Stimulated activated naive CD8-positive, alpha-beta T cell treated with anti-CD3 and anti-CD28 coated beads, Interleukin-15, Interleukin-2, amounts not matched to agents 100 ng/mL and 50 ng/mL, for 24 hours (primary cell): ENCODE results near the gene CRNKL1.

ENCODE experiments used
- H3K27ac Mint-ChIP-seq: one replicate; pipeline ENCODE4 v1.8.0; 2021; ENCODE audit warnings: mild to moderate bottlenecking, mixed read lengths
- H3K27me3 Mint-ChIP-seq: one replicate; pipeline ENCODE4 v1.8.0; 2021; ENCODE audit warnings: mixed read lengths
- H3K36me3 Mint-ChIP-seq: one replicate; pipeline ENCODE4 v1.8.0; 2021; ENCODE audit warnings: low read depth, mixed read lengths
- H3K4me1 Mint-ChIP-seq: one replicate; pipeline ENCODE4 v1.8.0; 2021; ENCODE audit warnings: low read depth, mixed read lengths
- H3K4me3 Mint-ChIP-seq: one replicate; pipeline ENCODE4 v1.8.0; 2021; ENCODE audit warnings: mild to moderate bottlenecking, mixed read lengths
- H3K9me3 Mint-ChIP-seq: one replicate; pipeline ENCODE4 v1.8.0; 2021; ENCODE audit warnings: mixed read lengths

CRNKL1 gene

DNA sequence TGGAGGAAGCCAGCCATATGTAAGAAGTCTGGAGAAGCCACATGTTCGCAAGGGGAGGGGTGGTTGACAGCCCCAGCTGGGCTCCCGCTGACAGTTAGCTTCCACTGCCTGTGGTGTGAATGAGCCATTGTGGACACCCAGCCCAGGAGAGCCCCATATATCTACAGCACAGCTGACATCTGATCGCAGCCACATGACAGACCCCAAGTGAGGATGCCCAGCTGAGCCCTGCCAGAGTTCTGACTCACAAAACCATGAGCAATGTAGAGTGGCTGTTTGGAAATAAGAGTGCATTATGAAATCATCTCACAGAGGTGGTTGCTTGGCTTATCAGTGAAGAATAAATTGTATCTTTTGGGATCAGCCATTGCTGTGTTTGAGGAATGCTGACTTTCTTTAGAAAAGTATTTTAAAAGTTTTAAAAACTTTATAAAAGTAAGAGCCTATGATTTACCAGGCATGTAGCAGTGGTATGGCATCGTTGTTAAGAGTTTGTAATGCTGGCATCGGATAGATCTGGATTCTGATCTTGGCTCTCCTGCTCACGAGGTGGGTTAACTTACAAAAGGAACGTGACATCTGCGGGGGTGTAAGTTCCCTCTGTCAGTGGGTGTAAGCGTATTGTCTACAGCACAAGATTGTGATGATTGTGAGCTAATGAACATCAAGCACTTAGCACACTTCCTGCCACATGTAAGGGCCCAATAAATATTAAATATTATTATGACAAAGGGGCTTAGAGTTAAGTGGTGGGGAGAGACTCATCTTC is 24.2 kb upstream of the CRNKL1 start:
- Mint-ChIP-seq H3K27me3 (peaks cover 4% of the 10 kb centered on the region), H3K27ac (no peak overlapping the region), H3K4me3 (no peak overlapping the region), H3K36me3 (no peaks in the 10 kb centered on the region), H3K4me1 (no peaks in the 10 kb centered on the region), H3K9me3 (no peaks in the 10 kb centered on the region)

DNA sequence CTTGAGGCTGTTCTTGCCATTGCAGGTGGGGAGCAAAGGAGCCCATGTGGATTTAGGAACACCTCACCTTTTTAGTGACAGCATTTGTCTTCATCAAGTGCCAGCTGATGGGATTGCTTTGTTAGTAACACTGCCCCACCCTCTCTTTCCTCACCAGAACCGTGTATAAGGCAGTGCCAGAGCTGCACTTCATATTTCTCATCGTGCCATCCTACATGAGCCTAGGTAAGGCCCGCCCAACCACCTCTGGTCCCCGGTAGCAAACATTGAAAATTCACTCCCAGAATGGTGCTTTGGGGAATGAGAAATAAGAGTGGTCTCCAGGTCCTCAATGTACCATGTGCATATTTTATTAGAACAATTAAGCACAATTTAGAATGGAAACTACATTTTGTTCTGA is 22.8 kb upstream of the CRNKL1 start:
- H3K36me3 Mint-ChIP-seq: no peaks in the 10 kb centered on the region
- no peak overlapping the region for H3K27ac Mint-ChIP-seq
- peaks cover 3% of the 10 kb centered on the region for H3K27me3 Mint-ChIP-seq
- no peaks in the 10 kb centered on the region for H3K9me3 Mint-ChIP-seq
- no peaks in the 10 kb centered on the region for H3K4me1 Mint-ChIP-seq
- no peak overlapping the region for H3K4me3 Mint-ChIP-seq

DNA sequence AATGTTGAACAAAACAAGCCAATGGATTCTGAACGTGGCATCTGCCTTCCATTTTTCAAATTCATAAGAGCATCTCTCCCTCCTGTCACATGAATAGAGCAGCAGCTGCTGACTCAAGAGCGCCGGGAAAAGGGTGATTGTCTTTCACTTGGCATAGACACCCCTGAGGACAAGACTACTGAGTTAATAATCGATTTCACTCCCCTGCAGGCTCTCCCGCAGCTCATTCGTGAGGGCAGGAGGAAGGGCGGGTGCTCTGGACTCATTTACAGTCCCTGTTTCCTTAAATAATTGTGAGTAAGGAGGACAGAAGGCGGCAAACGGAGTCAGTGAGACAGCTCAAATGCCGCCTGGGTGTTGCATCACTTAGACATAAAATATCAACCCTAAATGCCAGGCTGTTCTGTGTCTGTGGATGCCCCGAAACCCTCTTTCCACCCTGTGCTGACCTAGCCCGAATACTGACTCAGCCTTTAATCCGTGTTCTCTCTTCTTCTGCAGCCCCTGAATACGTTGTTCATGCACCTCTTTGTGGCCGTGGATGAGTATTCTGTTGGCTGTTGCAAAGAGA is 21.6 kb upstream of the CRNKL1 start:
- Mint-ChIP-seq H3K4me3 (no peak overlapping the region), H3K27ac (no peak overlapping the region), H3K4me1 (no peaks in the 10 kb centered on the region), H3K27me3 (no peaks in the 10 kb centered on the region), H3K9me3 (no peaks in the 10 kb centered on the region), H3K36me3 (no peaks in the 10 kb centered on the region)

- Mint-ChIP-seq H3K27ac (no peak overlapping the region), H3K36me3 (no peaks in the 10 kb centered on the region), H3K9me3 (no peaks in the 10 kb centered on the region), H3K4me1 (no peaks in the 10 kb centered on the region), H3K27me3 (no peaks in the 10 kb centered on the region), H3K4me3 (no peak overlapping the region)
Observed at GRCh38 chr20:20070871-20071726, 18.8 kb upstream of the CRNKL1 start.

- no peaks in the 10 kb centered on the region for H3K36me3 Mint-ChIP-seq
- H3K4me1 Mint-ChIP-seq: no peaks in the 10 kb centered on the region
- no peak overlapping the region for H3K27ac Mint-ChIP-seq
- no peaks in the 10 kb centered on the region for H3K9me3 Mint-ChIP-seq
- H3K27me3 Mint-ChIP-seq: peaks cover 26% of the 10 kb centered on the region
- H3K4me3 Mint-ChIP-seq: no peak overlapping the region
Observed at GRCh38 chr20:20065361-20065760, 13.1 kb upstream of the CRNKL1 start.

DNA sequence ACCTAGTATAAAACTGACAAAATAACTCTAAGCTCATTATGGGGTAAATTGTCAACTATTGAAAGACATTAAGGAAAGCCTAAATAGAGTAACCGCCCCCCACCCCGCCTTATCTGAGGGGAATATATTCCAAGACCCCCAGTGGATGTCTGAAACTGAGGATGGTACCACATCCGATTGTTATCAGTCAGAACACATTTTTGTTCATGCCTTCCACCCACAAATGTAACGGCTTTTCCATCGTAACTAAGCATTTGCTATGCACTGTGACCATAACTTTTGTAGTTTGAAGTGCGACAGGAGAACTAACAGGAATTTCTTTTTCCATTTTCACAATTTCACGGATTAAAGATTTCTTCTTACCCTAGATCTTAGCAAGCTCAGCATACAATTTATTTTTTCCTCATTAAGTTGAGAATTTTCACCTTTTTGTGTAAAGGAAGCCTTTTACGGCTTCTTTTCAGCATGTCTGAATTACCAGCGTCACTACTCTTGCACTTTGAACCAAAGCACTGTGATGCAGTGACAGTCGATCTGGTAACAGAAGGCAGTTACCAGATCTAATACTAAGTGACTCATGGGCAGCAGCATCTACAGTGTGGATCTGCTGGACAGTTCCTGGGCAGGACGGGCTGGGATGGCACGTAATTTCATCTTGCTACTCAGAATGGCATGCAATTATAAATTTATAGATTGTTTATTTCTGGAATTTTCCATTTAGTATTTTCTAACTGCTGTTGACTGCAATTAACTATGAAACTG is 11.9 kb upstream of the CRNKL1 start:
- peaks cover 26% of the 10 kb centered on the region for H3K27me3 Mint-ChIP-seq
- no peak overlapping the region for H3K4me3 Mint-ChIP-seq
- no peaks in the 10 kb centered on the region for H3K9me3 Mint-ChIP-seq
- H3K27ac Mint-ChIP-seq: no peak overlapping the region
- no peaks in the 10 kb centered on the region for H3K36me3 Mint-ChIP-seq
- H3K4me1 Mint-ChIP-seq: no peaks in the 10 kb centered on the region

GRCh38 chr20:20060234-20060998 is 8.2 kb upstream of the CRNKL1 start:
- no peaks in the 10 kb centered on the region for H3K4me1 Mint-ChIP-seq
- no peak overlapping the region for H3K27ac Mint-ChIP-seq
- H3K4me3 Mint-ChIP-seq: no peak overlapping the region
- H3K27me3 Mint-ChIP-seq: peaks cover 26% of the 10 kb centered on the region
- H3K36me3 Mint-ChIP-seq: no peaks in the 10 kb centered on the region
- H3K9me3 Mint-ChIP-seq: no peaks in the 10 kb centered on the region

GRCh38 chr20:20051767-20052073 is 546 bp downstream of the CRNKL1 start:
- peaks cover 33% of the 10 kb centered on the region for H3K36me3 Mint-ChIP-seq
- H3K27ac Mint-ChIP-seq: peak overlapping the region; percentile 98
- H3K27me3 Mint-ChIP-seq: peaks cover 7% of the 10 kb centered on the region
- peaks cover 23% of the 10 kb centered on the region for H3K4me1 Mint-ChIP-seq
- H3K4me3 Mint-ChIP-seq: peak overlapping the region; percentile 100
- no peaks in the 10 kb centered on the region for H3K9me3 Mint-ChIP-seq

GRCh38 chr20:20039752-20040387 is 12.4 kb downstream of the CRNKL1 start:
- Mint-ChIP-seq H3K36me3 (peaks cover 83% of the 10 kb centered on the region), H3K4me3 (no peak overlapping the region), H3K4me1 (no peaks in the 10 kb centered on the region), H3K9me3 (no peaks in the 10 kb centered on the region), H3K27ac (no peak overlapping the region), H3K27me3 (no peaks in the 10 kb centered on the region)

DNA sequence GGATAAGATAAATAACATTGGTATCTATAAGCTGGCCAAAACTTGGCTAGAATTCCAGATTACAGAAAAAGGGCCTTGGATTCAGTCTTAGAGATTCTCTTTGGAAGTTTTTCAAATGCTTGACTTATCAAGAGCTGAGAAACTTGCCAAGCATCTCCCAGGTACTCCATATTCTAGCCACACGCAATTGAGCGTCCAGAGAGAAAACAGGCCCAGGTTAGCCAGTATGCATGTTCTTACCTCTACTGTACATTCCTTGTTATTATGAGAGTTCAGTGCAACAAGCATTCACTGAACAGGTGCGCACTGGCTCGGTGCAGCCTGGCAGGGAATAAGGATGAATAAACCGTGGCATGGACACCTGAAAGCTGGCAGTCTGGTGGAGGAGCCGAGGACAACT is 13.7 kb downstream of the CRNKL1 start:
- H3K36me3 Mint-ChIP-seq: peaks cover 82% of the 10 kb centered on the region
- no peaks in the 10 kb centered on the region for H3K4me1 Mint-ChIP-seq
- H3K27ac Mint-ChIP-seq: no peak overlapping the region

GRCh38 chr20:20037960-20038359 is 14.3 kb downstream of the CRNKL1 start:
- Mint-ChIP-seq H3K9me3 (no peaks in the 10 kb centered on the region), H3K36me3 (peaks cover 79% of the 10 kb centered on the region), H3K4me3 (no peak overlapping the region), H3K4me1 (no peaks in the 10 kb centered on the region), H3K27ac (no peak overlapping the region), H3K27me3 (no peaks in the 10 kb centered on the region)

More for the DNA sequence above, 13.7 kb downstream of the CRNKL1 start:
- H3K9me3 Mint-ChIP-seq: no peaks in the 10 kb centered on the region
- no peaks in the 10 kb centered on the region for H3K27me3 Mint-ChIP-seq
- no peak overlapping the region for H3K4me3 Mint-ChIP-seq

- Mint-ChIP-seq H3K27me3 (no peaks in the 10 kb centered on the region), H3K4me1 (no peaks in the 10 kb centered on the region), H3K27ac (peak overlapping the region; percentile 67), H3K9me3 (no peaks in the 10 kb centered on the region), H3K4me3 (no peak overlapping the region), H3K36me3 (peaks cover 81% of the 10 kb centered on the region)
Observed at GRCh38 chr20:20036756-20037155, 15.5 kb downstream of the CRNKL1 start.

DNA sequence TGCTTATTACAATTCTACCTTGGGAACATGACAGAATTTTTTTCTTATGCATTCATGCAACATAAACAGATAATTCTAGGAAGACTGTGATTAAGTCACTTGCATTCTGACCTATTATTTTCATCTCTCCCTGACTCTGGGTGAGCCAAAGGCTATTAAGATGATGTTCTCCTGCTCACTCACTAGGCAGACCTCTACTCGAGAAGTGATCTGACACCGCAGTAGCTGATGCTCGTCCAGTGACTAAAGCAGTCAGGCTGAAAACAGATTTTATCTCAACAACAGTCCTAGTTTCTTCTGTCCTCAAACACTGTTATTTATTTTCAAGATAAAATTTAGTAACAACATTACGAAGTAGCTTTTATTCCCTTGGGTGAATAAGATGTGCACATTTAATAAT is 17.8 kb downstream of the CRNKL1 start:
- Mint-ChIP-seq H3K4me3 (no peak overlapping the region), H3K27ac (no peak overlapping the region), H3K4me1 (no peaks in the 10 kb centered on the region), H3K9me3 (no peaks in the 10 kb centered on the region), H3K36me3 (peaks cover 76% of the 10 kb centered on the region), H3K27me3 (no peaks in the 10 kb centered on the region)

DNA sequence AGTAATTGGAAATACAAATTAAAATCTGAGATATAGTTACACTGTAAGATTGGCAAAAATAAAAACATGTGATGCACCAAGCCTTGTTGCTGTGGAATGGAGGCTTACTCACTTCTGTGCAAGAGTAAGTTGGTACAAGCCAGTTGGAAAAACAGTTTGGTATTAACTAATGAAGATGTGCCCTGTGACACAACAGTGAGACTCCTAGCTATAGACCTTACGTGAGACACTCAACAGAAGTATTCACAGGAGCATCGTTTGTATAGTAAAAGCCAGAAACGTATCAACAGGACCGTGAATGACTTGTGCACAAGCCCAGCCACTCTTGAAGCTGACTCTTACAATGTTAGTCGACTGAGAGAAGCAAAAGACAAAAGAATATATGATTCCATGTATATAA is 20.5 kb downstream of the CRNKL1 start:
- H3K4me3 Mint-ChIP-seq: no peak overlapping the region
- no peaks in the 10 kb centered on the region for H3K27me3 Mint-ChIP-seq
- peaks cover 74% of the 10 kb centered on the region for H3K36me3 Mint-ChIP-seq

More for the DNA sequence above, 20.5 kb downstream of the CRNKL1 start:
- Mint-ChIP-seq H3K9me3 (no peaks in the 10 kb centered on the region), H3K4me1 (no peaks in the 10 kb centered on the region), H3K27ac (no peak overlapping the region)
